ENCODE measurements around the gene UBE2D2. TPM values are rescaled to one million over a fixed set of nuclear protein-coding genes. Genes with fewer than 3 reads are reported as not detected.
A peak's percentile ranks its signal among the peaks of the same experiment; 100 is the strongest.

UBE2D2 gene
- total and polyA plus RNA-seq, 2 of the 13 experiments (the other 11 are each of a cell fraction or from before 2014, with no cell fraction given): 79.1 to 109 TPM

GRCh38 chr5:139637438-139638089 is 76.4 kb downstream of the UBE2D2 start (continued):
- TF ChIP-seq ZBTB25 (CRISPR knock-in tag; IDR thresholded peaks at IDR 0.05) (peak; percentile 90), CHD4 (IDR thresholded peaks at IDR 0.05; ENCODE audit: borderline replicate concordance, low read length) (no peak), KAT8 (CRISPR knock-in tag; IDR thresholded peaks at IDR 0.05) (peak; percentile 75; the same call in 1 of the 2 replicates), KLF15 (CRISPR knock-in tag; IDR thresholded peaks at IDR 0.05; ENCODE audit: borderline replicate concordance) (no peak), CC2D1A (CRISPR knock-in tag; IDR thresholded peaks at IDR 0.05) (no peak), ZBTB20 (CRISPR knock-in tag; IDR thresholded peaks at IDR 0.05; ENCODE audit: borderline replicate concordance, low read depth) (peak; percentile 60), MIER3 (CRISPR knock-in tag; IDR thresholded peaks at IDR 0.05; ENCODE audit: borderline replicate concordance) (peak; percentile 51; the same call in 1 of the 2 replicates), EED (CRISPR knock-in tag; IDR thresholded peaks at IDR 0.05) (peak; percentile 75; the same call in 1 of the 2 replicates), ZBTB37 (CRISPR knock-in tag; IDR thresholded peaks at IDR 0.05) (no peak), EZH2 (conservative IDR thresholded peaks at IDR 0.05; ENCODE audit: low read depth, low read length) (no peak), ZNF225 (CRISPR knock-in tag; IDR thresholded peaks at IDR 0.05) (peak; percentile 19; the same call in 1 of the 2 replicates), HMG20B (CRISPR knock-in tag; conservative IDR thresholded peaks at IDR 0.05) (no peak), ZNF816 (CRISPR knock-in tag; IDR thresholded peaks at IDR 0.05; ENCODE audit: borderline replicate concordance) (no peak), ZNF777 (CRISPR knock-in tag; IDR thresholded peaks at IDR 0.05) (peak; percentile 89), ZNF414 (CRISPR knock-in tag; IDR thresholded peaks at IDR 0.05) (peak; percentile 94)
- TF ChIP-seq, protein P1, sequence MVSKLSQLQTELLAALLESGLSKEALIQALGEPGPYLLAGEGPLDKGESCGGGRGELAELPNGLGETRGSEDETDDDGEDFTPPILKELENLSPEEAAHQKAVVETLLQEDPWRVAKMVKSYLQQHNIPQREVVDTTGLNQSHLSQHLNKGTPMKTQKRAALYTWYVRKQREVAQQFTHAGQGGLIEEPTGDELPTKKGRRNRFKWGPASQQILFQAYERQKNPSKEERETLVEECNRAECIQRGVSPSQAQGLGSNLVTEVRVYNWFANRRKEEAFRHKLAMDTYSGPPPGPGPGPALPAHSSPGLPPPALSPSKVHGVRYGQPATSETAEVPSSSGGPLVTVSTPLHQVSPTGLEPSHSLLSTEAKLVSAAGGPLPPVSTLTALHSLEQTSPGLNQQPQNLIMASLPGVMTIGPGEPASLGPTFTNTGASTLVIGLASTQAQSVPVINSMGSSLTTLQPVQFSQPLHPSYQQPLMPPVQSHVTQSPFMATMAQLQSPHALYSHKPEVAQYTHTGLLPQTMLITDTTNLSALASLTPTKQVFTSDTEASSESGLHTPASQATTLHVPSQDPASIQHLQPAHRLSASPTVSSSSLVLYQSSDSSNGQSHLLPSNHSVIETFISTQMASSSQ (IDR thresholded peaks at IDR 0.05; ENCODE audit: low read depth): no peak
- TF ChIP-seq, protein P1 (CRISPR knock-in tag; IDR thresholded peaks at IDR 0.05; ENCODE audit: borderline replicate concordance): peak; percentile 89
- TF ChIP-seq, protein P2, sequence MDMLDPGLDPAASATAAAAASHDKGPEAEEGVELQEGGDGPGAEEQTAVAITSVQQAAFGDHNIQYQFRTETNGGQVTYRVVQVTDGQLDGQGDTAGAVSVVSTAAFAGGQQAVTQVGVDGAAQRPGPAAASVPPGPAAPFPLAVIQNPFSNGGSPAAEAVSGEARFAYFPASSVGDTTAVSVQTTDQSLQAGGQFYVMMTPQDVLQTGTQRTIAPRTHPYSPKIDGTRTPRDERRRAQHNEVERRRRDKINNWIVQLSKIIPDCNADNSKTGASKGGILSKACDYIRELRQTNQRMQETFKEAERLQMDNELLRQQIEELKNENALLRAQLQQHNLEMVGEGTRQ (IDR thresholded peaks at IDR 0.05; ENCODE audit: low read depth, low read length): no peak
- TF ChIP-seq, protein P2 (CRISPR knock-in tag; IDR thresholded peaks at IDR 0.05; ENCODE audit: borderline replicate concordance): peak; percentile 47; the same call in 1 of the 2 replicates
